Activated T-helper 1 cell treated with anti-CD3 and anti-CD28 coated beads, Interleukin-12 subunit alpha, Interleukin-12 subunit beta, Interleukin-2, Interleukin-4 antibody, amounts not matched to agents 30 ng/mL and 10 ng/mL and 1 ng/mL, durations not matched to agents 14 hours and 24 hours and 36 hours (primary cell): ENCODE measurements around the gene CRY1. TPM values are rescaled to one million over a fixed set of nuclear protein-coding genes. Genes with fewer than 3 reads are reported as not detected.
A peak's percentile ranks its signal among the peaks of the same experiment; 100 is the strongest.

Experiments
- DNase-seq: peaks from one replicate; pipeline ENCODE4 v3.0.0; 2021; ENCODE audit warnings: low spot score
- H3K27ac Mint-ChIP-seq: one replicate; pipeline ENCODE4 v1.8.0; 2021; ENCODE audit warnings: mild to moderate bottlenecking, mixed read lengths
- H3K27me3 Mint-ChIP-seq: one replicate; pipeline ENCODE4 v1.8.0; 2022; ENCODE audit warnings: mild to moderate bottlenecking, moderate library complexity, mixed read lengths; ENCODE audit not compliant: insufficient read depth
- H3K36me3 Mint-ChIP-seq: one replicate; pipeline ENCODE4 v1.8.0; 2021; ENCODE audit warnings: low read depth, mixed read lengths
- H3K4me1 Mint-ChIP-seq: one replicate; pipeline ENCODE4 v1.8.0; 2021; ENCODE audit warnings: low read depth, mixed read lengths
- H3K4me3 Mint-ChIP-seq: one replicate; pipeline ENCODE4 v1.8.0; 2021; ENCODE audit warnings: mild to moderate bottlenecking, moderate library complexity, mixed read lengths
- H3K9me3 Mint-ChIP-seq: one replicate; pipeline ENCODE4 v1.8.0; 2021; ENCODE audit warnings: mixed read lengths
- intact Hi-C: fragments of 100-400 bp; cut with micrococcal nuclease; formaldehyde crosslinking; loops from one replicate; pipeline ENCODE4 v1.15.1; 2024
- total RNA-seq: library from RNA; stranded (reverse); gene quantifications from 2 replicates; pipeline ENCODE4 v1.2.3, GENCODE V29; 2022

Gene CRY1
- 23.4 and 23.5 TPM in 2 replicates for total RNA-seq

- intact Hi-C loops, result loop anchor here (1.0 to 10.0 kb wide), 10 partner anchors 106 to 1989 kb away; partner anchors contain the start of genes MTERF2, POLR3B, PRDM4 and PWP1
- Mint-ChIP-seq H3K4me1 (peaks cover 13% of the 10 kb centered on the region), H3K9me3 (peaks cover 16% of the 10 kb centered on the region), H3K27ac (no peak within 1 kb of the TSS), H3K36me3 (no peaks in the 10 kb centered on the region), H3K27me3 (peaks cover 10% of the 10 kb centered on the region), H3K4me3 (no peak within 1 kb of the TSS)
- DNase-seq, result peak; percentile 89
Measured at GRCh38 chr12:107093417-107094182, at the start of gene CRY1. Gene CRY1, minus strand, starts transcription at chr12:107093549. Its CDS starts 588 bp downstream, at chr12:107092961.

GRCh38 chr12:107139787-107140186 is 46.4 kb upstream of the CRY1 start:
- H3K36me3 Mint-ChIP-seq, result no peaks in the 10 kb centered on the region
- H3K4me1 Mint-ChIP-seq, result no peaks in the 10 kb centered on the region
- no peaks in the 10 kb centered on the region for H3K27me3 Mint-ChIP-seq
- no peaks in the 10 kb centered on the region for H3K9me3 Mint-ChIP-seq
- DNase-seq, result no peak
- no peak overlapping the region for H3K4me3 Mint-ChIP-seq
- intact Hi-C loops, result no loop called here
- no peak overlapping the region for H3K27ac Mint-ChIP-seq

- Mint-ChIP-seq H3K27me3 (no peaks in the 10 kb centered on the region), H3K9me3 (no peaks in the 10 kb centered on the region), H3K4me3 (no peak overlapping the region), H3K4me1 (no peaks in the 10 kb centered on the region), H3K27ac (no peak overlapping the region), H3K36me3 (no peaks in the 10 kb centered on the region)
- no peak for DNase-seq
- intact Hi-C loops, result no loop called here
Measured at GRCh38 chr12:107138990-107139389, 45.6 kb upstream of the CRY1 start.

GRCh38 chr12:107135177-107135576 is 41.8 kb upstream of the CRY1 start:
- H3K9me3 Mint-ChIP-seq, result no peaks in the 10 kb centered on the region
- DNase-seq, result no peak
- no peak overlapping the region for H3K4me3 Mint-ChIP-seq
- intact Hi-C loops, result no loop called here
- H3K36me3 Mint-ChIP-seq, result no peaks in the 10 kb centered on the region
- H3K27me3 Mint-ChIP-seq, result no peaks in the 10 kb centered on the region
- H3K27ac Mint-ChIP-seq, result no peak overlapping the region
- H3K4me1 Mint-ChIP-seq, result no peaks in the 10 kb centered on the region

GRCh38 chr12:107134558-107134957 is 41.2 kb upstream of the CRY1 start:
- Mint-ChIP-seq H3K4me1 (no peaks in the 10 kb centered on the region), H3K4me3 (no peak overlapping the region), H3K27ac (no peak overlapping the region), H3K36me3 (no peaks in the 10 kb centered on the region), H3K9me3 (no peaks in the 10 kb centered on the region), H3K27me3 (no peaks in the 10 kb centered on the region)
- DNase-seq, result peak; percentile 13
- intact Hi-C loops, result loop anchor here (5.0 kb wide), 1 partner anchor 538 kb away; no protein-coding TSS in a partner anchor

- Mint-ChIP-seq H3K9me3 (no peaks in the 10 kb centered on the region), H3K4me1 (no peaks in the 10 kb centered on the region)
- intact Hi-C loops, result loop anchor here (2.0 to 5.0 kb wide), 2 partner anchors 187 to 539 kb away; no protein-coding TSS in a partner anchor
Measured at GRCh38 chr12:107133462-107133861, 40.1 kb upstream of the CRY1 start.

GRCh38 chr12:107131832-107132616 is 38.7 kb upstream of the CRY1 start:
- Mint-ChIP-seq H3K4me3 (no peak overlapping the region), H3K9me3 (no peaks in the 10 kb centered on the region), H3K36me3 (no peaks in the 10 kb centered on the region), H3K27ac (no peak overlapping the region), H3K4me1 (no peaks in the 10 kb centered on the region), H3K27me3 (no peaks in the 10 kb centered on the region)
- DNase-seq, result peak; percentile 6
- intact Hi-C loops, result loop anchor here (1.0 to 5.0 kb wide), 4 partner anchors 189 to 540 kb away; no protein-coding TSS in a partner anchor

More at GRCh38 chr12:107133462-107133861, 40.1 kb upstream of the CRY1 start:
- Mint-ChIP-seq H3K36me3 (no peaks in the 10 kb centered on the region), H3K4me3 (no peak overlapping the region), H3K27ac (no peak overlapping the region), H3K27me3 (no peaks in the 10 kb centered on the region)
- no peak for DNase-seq

GRCh38 chr12:107130830-107131611 is 37.7 kb upstream of the CRY1 start:
- H3K27me3 Mint-ChIP-seq, result no peaks in the 10 kb centered on the region
- DNase-seq, result no peak
- no peaks in the 10 kb centered on the region for H3K36me3 Mint-ChIP-seq
- no peaks in the 10 kb centered on the region for H3K4me1 Mint-ChIP-seq
- H3K9me3 Mint-ChIP-seq, result no peaks in the 10 kb centered on the region
- no peak overlapping the region for H3K27ac Mint-ChIP-seq
- no peak overlapping the region for H3K4me3 Mint-ChIP-seq
- intact Hi-C loops, result loop anchor here (1.0 to 5.0 kb wide), 2 partner anchors 476 to 541 kb away; no protein-coding TSS in a partner anchor

- no peak for DNase-seq
- Mint-ChIP-seq H3K4me3 (no peak overlapping the region), H3K27ac (no peak overlapping the region), H3K4me1 (no peaks in the 10 kb centered on the region), H3K27me3 (no peaks in the 10 kb centered on the region), H3K36me3 (no peaks in the 10 kb centered on the region), H3K9me3 (no peaks in the 10 kb centered on the region)
- intact Hi-C loops, result loop anchor here (10.0 kb wide), 1 partner anchor 755 kb away; no protein-coding TSS in a partner anchor
Measured at GRCh38 chr12:107129315-107129930, 36.1 kb upstream of the CRY1 start.

GRCh38 chr12:107127482-107128430 is 34.4 kb upstream of the CRY1 start:
- Mint-ChIP-seq H3K4me1 (no peaks in the 10 kb centered on the region), H3K4me3 (no peak overlapping the region), H3K9me3 (no peaks in the 10 kb centered on the region), H3K27me3 (peaks cover 8% of the 10 kb centered on the region), H3K36me3 (no peaks in the 10 kb centered on the region), H3K27ac (no peak overlapping the region)
- intact Hi-C loops, result loop anchor here (10.0 kb wide), 1 partner anchor 757 kb away; no protein-coding TSS in a partner anchor
- DNase-seq, result no peak

- DNase-seq, result no peak
- no peak overlapping the region for H3K27ac Mint-ChIP-seq
- intact Hi-C loops, result loop anchor here (10.0 kb wide), 1 partner anchor 758 kb away; no protein-coding TSS in a partner anchor
- no peaks in the 10 kb centered on the region for H3K36me3 Mint-ChIP-seq
- H3K4me3 Mint-ChIP-seq, result no peak overlapping the region
- H3K9me3 Mint-ChIP-seq, result no peaks in the 10 kb centered on the region
- H3K4me1 Mint-ChIP-seq, result no peaks in the 10 kb centered on the region
- H3K27me3 Mint-ChIP-seq, result peaks cover 13% of the 10 kb centered on the region
Measured at GRCh38 chr12:107126796-107127481, 33.6 kb upstream of the CRY1 start.
